Esophagus squamous epithelium (tissue), 5 donors: ENCODE data around the gene RASSF7. TPM values are rescaled to one million over a fixed set of nuclear protein-coding genes. Genes with fewer than 3 reads are reported as not detected.
A peak's percentile ranks its signal among the peaks of the same experiment; 100 is the strongest.

Source experiments
- DNase-seq: peaks from one replicate; lab custom pipeline; 2025; lab: John Stamatoyannopoulos, UW
- H3K27ac ChIP-seq, 4 donors: fragments of 200-600 bp; sonication (generic); one replicate each; pipeline ENCODE4 v1.5.1; 2016 to 2019; ENCODE audit warnings: mild to moderate bottlenecking in 1 of 4
- H3K27me3 ChIP-seq, 4 donors: fragments of 200-600 bp; sonication (generic); 1 replicate in 3 of 4; 2 replicates in 1 of 4; pipeline versions ENCODE4 v1.5.1 to v1.6.0; 2017 to 2021; ENCODE audit warnings: antibody characterized with exemption in 1 of 4
- H3K36me3 ChIP-seq, 3 donors: fragments of 200-600 bp; sonication (generic); one replicate each; pipeline ENCODE4 v1.5.1; 2016 to 2019
- H3K4me1 ChIP-seq, 3 donors: fragments of 200-600 bp; sonication (generic); one replicate each; pipeline ENCODE4 v1.5.1; 2017 to 2019
- H3K4me3 ChIP-seq, 4 donors: fragments of 200-600 bp; sonication (generic); 1 replicate in 3 of 4; 2 replicates in 1 of 4; pipeline ENCODE4 v1.5.1; 2016 to 2019; ENCODE audit warnings: mild to moderate bottlenecking in 2 of 4, moderate library complexity in 1 of 4
- H3K9me3 ChIP-seq, 3 donors: fragments of 200-600 bp; sonication (generic); one replicate each; pipeline ENCODE4 v1.5.1; 2016 to 2019
- POLR2A ChIP-seq, 4 donors: fragments of 450-650 bp; IDR thresholded peaks; one replicate each; pipeline ENCODE4 v1.6.1; 2017; ENCODE audit warnings: antibody characterized with exemption in 4 of 4, mild to moderate bottlenecking in 4 of 4, moderate library complexity in 3 of 4
- WGBS, 2 donors: methylation state at CpG; one replicate each; pipeline ENCODE4 v1.1.5; 2018; 5-methylcytosine and 5-hydroxymethylcytosine counted together
- intact Hi-C: fragments of 100-400 bp; cut with DNase I; formaldehyde crosslinking; loops from one replicate; pipeline ENCODE4 v1.15.0; 2022
- total RNA-seq, 4 donors: library from RNA; depleted of rRNA; stranded (reverse); fragments of >200 nt; gene quantifications; one replicate each; pipeline ENCODE4 v1.1.0, GENCODE V29; 2016
- TF ChIP-seq, protein P1 (sequence below), 6 experiments: fragments of 450-650 bp in 4 of 6; fragments of 200-600 bp in 2 of 6; sonication (generic) in 2 of 6; IDR thresholded peaks; one replicate each; pipeline ENCODE4 v1.5.1; 2016 to 2019; ENCODE audit warnings: antibody characterized with exemption in 6 of 6, mild to moderate bottlenecking in 4 of 6, moderate library complexity in 4 of 6
- donor health status: DM: yes; HTN: yes; CAD: no.

RASSF7 gene
- total RNA-seq, 4 donors from 2014 or later, result 35.7 to 54.0 (median 44.4) TPM

DNA sequence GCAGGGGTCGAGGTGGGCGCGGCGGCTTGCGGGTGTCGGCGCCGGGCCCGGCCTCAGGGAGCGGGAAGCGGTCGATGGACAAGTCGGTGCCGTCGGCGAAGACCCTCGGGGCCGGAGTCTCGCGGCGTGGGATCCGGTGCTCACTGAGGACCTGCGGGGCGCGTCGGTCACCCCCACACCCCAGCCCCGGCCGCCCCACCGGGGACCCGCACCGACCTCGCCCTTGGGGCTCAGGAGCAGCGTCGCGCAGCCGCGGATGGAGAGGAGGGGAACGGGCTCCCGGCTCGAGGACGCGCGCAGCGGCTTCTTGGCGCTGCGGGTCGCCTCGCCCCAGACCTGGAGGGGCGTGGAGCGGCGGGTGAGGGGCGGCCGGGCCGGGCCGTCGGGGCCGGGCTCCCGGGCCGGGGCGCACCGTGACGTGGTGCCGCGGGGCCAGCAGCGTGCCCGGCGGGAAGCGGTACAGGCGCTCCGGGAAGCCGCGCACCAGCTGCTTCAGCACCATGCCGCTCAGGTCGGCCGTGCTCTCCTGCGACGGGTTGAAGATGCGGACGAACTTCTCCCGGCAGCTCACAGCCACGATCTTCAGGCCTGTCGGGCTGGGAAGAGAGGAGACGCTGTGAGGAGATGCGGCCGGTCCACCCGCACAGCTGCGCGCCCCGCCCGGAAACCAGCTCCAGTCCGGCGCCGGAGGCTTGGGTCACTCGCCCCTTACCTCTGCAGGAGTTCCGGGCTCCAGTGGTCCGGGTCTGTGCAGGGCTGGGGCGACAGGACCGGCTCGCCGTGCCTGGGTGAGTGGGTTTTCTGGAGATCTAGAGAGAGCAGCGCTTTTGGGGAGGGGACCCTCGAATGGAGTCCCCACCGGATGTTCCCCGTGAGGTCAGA is 4.7 kb upstream of the RASSF7 start:
- no peak for TF ChIP-seq POLR2A (IDR thresholded peaks at IDR 0.05)
- TF ChIP-seq, protein P1, sequence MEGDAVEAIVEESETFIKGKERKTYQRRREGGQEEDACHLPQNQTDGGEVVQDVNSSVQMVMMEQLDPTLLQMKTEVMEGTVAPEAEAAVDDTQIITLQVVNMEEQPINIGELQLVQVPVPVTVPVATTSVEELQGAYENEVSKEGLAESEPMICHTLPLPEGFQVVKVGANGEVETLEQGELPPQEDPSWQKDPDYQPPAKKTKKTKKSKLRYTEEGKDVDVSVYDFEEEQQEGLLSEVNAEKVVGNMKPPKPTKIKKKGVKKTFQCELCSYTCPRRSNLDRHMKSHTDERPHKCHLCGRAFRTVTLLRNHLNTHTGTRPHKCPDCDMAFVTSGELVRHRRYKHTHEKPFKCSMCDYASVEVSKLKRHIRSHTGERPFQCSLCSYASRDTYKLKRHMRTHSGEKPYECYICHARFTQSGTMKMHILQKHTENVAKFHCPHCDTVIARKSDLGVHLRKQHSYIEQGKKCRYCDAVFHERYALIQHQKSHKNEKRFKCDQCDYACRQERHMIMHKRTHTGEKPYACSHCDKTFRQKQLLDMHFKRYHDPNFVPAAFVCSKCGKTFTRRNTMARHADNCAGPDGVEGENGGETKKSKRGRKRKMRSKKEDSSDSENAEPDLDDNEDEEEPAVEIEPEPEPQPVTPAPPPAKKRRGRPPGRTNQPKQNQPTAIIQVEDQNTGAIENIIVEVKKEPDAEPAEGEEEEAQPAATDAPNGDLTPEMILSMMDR (IDR thresholded peaks at IDR 0.05), result no peak
- Histone ChIP-seq H3K36me3 (no peaks in the 10 kb centered on the region), H3K4me3 (peak overlapping the region; percentile 27 to 62 (median 44)), H3K27ac (no peak overlapping the region), H3K9me3 (no peaks in the 10 kb centered on the region), H3K27me3 (peaks cover 0 to 85% (median 3%) of the 10 kb centered on the region in 4 donors), H3K4me1 (peaks cover 21 to 41% (median 29%) of the 10 kb centered on the region in 3 donors)
- WGBS, 2 donors, result no CpG with 5 or more reads among the region's 104 CpGs
- no peak for DNase-seq
- intact Hi-C loops, result loop anchor here (5.0 kb wide), 1 partner anchor 166 kb away; no protein-coding TSS in a partner anchor

DNA sequence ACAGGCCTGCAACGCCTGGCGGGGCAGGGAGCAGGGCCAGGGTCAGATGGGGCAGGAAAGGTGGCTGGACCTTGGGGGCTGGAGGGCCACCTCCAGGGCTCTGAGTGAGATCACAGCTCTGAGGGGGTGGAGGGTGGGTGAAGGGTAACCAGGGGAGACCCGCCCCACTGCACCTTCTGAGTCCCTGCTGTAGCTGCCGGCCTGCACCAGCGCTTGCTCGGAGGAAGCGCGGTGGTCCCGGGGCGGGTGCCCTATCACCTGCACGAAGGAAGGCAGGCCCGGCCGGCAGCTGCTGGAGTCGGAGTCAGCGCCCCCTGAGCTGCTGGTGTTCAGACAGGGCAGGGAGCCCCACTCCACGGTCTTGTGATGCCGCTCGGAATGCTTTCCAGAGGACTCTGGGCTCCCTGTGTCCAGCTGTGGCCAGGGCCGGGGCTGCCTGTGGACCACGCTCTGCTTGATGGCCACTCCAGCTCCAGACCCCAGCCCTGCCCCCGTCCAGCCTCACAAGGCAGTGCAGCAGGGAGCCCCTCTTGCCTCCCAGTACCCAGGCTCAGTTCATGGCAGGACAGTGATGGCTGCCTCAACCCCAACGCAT is 4.0 kb upstream of the RASSF7 start:
- H3K27ac ChIP-seq, result no peak overlapping the region
- peaks cover 26 to 48% (median 33%) of the 10 kb centered on the region in 3 donors for H3K4me1 ChIP-seq
- no peak for DNase-seq
- intact Hi-C loops, result loop anchor here (5.0 kb wide), 1 partner anchor 166 kb away; no protein-coding TSS in a partner anchor
- H3K27me3 ChIP-seq, result peaks cover 0 to 77% (median 3%) of the 10 kb centered on the region in 4 donors
- H3K9me3 ChIP-seq, result no peaks in the 10 kb centered on the region
- no peak overlapping the region for H3K4me3 ChIP-seq
- TF ChIP-seq, protein P1 (IDR thresholded peaks at IDR 0.05), result no peak
- TF ChIP-seq POLR2A (IDR thresholded peaks at IDR 0.05), result no peak
- no peaks in the 10 kb centered on the region for H3K36me3 ChIP-seq
- 100% methylated on average over 1 of the region's 22 CpGs for WGBS, 2 donors

GRCh38 chr11:557328-558132 is 3.2 kb upstream of the RASSF7 start:
- H3K27me3 ChIP-seq, result peaks cover 0 to 70% (median 3%) of the 10 kb centered on the region in 4 donors

GRCh38 chr11:558503-558902 is 2.3 kb upstream of the RASSF7 start:
- H3K4me1 ChIP-seq, result peaks cover 30 to 66% (median 41%) of the 10 kb centered on the region in 3 donors
- DNase-seq, result no peak

More at GRCh38 chr11:557328-558132, 3.2 kb upstream of the RASSF7 start:
- Histone ChIP-seq H3K9me3 (no peaks in the 10 kb centered on the region), H3K4me3 (no peak overlapping the region), H3K27ac (no peak overlapping the region), H3K4me1 (peaks cover 30 to 56% (median 41%) of the 10 kb centered on the region in 3 donors), H3K36me3 (peaks cover 0 to 6% (median 0%) of the 10 kb centered on the region in 3 donors)
- DNase-seq, result no peak
- 80 to 83% methylated on average over 7 to 12 of the region's 24 CpGs for WGBS, 2 donors
- TF ChIP-seq, protein P1 (IDR thresholded peaks at IDR 0.05), result no peak
- no peak for TF ChIP-seq POLR2A (IDR thresholded peaks at IDR 0.05)
- intact Hi-C loops, result loop anchor here (5.0 kb wide), 1 partner anchor 165 kb away; no protein-coding TSS in a partner anchor

More at GRCh38 chr11:558503-558902, 2.3 kb upstream of the RASSF7 start:
- H3K36me3 ChIP-seq, result peaks cover 0 to 15% (median 0%) of the 10 kb centered on the region in 3 donors
- intact Hi-C loops, result loop anchor here (5.0 kb wide), 1 partner anchor 164 kb away; no protein-coding TSS in a partner anchor
- WGBS, 2 donors, result 93% methylated on average over 5 of the region's 20 CpGs; no CpG with 5 or more reads in 1 of the 2 donors
- H3K9me3 ChIP-seq, result no peaks in the 10 kb centered on the region
- H3K27ac ChIP-seq, result no peak overlapping the region
- H3K4me3 ChIP-seq, result no peak overlapping the region
- TF ChIP-seq POLR2A (IDR thresholded peaks at IDR 0.05), result no peak
- TF ChIP-seq, protein P1 (IDR thresholded peaks at IDR 0.05), result no peak
- peaks cover 0 to 60% (median 3%) of the 10 kb centered on the region in 4 donors for H3K27me3 ChIP-seq
